ENCODE results near the gene OR52K2. TPM values are rescaled to one million over a fixed set of nuclear protein-coding genes. Genes with fewer than 3 reads are reported as not detected.
"Not testable (repeated sequence)": the region's sequence is repeated elsewhere in the genome, so short reads cannot be mapped to it uniquely, and the experiment has no call there.

OR52K2 gene
- total RNA-seq, 4 donors from 2014 or later = not detected

DNA sequence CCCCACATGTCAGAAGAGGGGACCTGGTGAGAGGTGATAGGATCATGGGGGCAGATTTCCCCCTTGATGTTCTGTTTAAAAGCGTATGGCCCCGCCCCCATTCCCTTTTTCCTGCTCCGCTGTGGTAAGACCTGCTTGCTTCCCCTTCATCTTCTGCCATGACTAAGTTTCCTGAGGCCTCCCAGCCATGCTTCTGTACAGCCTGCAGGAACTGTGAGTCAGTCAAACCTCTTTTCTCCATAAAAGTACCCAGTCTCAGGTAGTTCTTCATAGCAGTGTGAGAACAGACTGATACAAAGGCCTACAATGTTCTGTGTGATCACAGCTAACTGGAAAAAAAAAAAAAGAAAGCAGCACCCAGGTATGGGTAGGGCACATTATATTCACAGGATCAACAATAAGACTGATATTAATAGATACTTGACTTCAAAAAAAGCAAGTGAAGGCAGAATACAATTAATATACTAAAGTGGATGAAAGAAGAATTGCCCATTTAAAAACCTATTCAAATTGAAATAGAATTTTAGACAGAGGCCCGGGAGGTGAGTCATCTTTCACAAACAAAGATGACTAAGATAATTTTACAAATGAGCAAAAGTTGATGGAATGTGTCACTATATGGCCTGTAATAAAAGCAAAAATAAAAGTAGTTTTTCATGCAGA, 31.6 kb downstream of the OR52K2 start:
- Histone ChIP-seq H3K4me1 (no peaks in the 10 kb centered on the region), H3K27ac (no peak overlapping the region), H3K27me3 (no peaks in the 10 kb centered on the region), H3K9me3 (no peaks in the 10 kb centered on the region), H3K4me3 (no peak overlapping the region), H3K36me3 (no peaks in the 10 kb centered on the region)
- no peak for DNase-seq
- intact Hi-C loops (cut with DNase I; ENCODE audit: low total_unique reads) = no loop called here
- in situ Hi-C loops (cut with MboI; ENCODE audit: low pct_ligation_motif_present in 1 of 4, low pct_unique_long_range_greater_than_20kb in 1 of 4, low sequenced_read_pairs in 3 of 4) = loop anchor here in 1 of 4 donors (10.0 kb wide), 1 partner anchor 296 kb away; no protein-coding TSS in a partner anchor
- TF ChIP-seq, protein P1, sequence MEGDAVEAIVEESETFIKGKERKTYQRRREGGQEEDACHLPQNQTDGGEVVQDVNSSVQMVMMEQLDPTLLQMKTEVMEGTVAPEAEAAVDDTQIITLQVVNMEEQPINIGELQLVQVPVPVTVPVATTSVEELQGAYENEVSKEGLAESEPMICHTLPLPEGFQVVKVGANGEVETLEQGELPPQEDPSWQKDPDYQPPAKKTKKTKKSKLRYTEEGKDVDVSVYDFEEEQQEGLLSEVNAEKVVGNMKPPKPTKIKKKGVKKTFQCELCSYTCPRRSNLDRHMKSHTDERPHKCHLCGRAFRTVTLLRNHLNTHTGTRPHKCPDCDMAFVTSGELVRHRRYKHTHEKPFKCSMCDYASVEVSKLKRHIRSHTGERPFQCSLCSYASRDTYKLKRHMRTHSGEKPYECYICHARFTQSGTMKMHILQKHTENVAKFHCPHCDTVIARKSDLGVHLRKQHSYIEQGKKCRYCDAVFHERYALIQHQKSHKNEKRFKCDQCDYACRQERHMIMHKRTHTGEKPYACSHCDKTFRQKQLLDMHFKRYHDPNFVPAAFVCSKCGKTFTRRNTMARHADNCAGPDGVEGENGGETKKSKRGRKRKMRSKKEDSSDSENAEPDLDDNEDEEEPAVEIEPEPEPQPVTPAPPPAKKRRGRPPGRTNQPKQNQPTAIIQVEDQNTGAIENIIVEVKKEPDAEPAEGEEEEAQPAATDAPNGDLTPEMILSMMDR (IDR thresholded peaks at IDR 0.05) = no peak
- TF ChIP-seq POLR2A (IDR thresholded peaks at IDR 0.05) (no peak), EP300 (IDR thresholded peaks at IDR 0.05; ENCODE audit: low read depth) (no peak), POLR2AphosphoS5 (IDR thresholded peaks at IDR 0.05) (no peak)
- 58 to 70% methylated on average over 4 of the region's 4 CpGs for WGBS, 2 donors (ENCODE audit: low coverage in 1 of 2)

DNA sequence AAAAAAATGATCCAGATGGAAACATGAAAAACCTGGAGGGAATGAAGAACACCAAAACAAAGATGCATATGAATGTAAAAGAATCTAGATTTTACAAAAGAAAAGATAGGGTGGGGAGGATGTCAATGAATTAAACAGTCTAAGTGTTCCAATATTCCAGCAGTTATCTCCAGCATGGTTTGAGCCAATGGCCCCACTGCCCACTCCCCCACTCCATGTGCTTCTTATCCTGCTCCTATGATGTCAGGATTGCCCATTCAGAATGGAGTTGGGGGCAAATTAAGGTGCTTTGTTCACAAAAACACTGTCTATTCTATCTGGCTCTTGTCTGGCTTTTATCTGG, 32.1 kb downstream of the OR52K2 start:
- intact Hi-C loops (cut with DNase I; ENCODE audit: low total_unique reads) = no loop called here
- TF ChIP-seq EP300 (IDR thresholded peaks at IDR 0.05; ENCODE audit: low read depth) (no peak), POLR2A (IDR thresholded peaks at IDR 0.05) (no peak), POLR2AphosphoS5 (IDR thresholded peaks at IDR 0.05) (no peak)
- TF ChIP-seq, protein P1 (IDR thresholded peaks at IDR 0.05) = no peak
- in situ Hi-C loops (cut with MboI; ENCODE audit: low pct_ligation_motif_present in 1 of 4, low pct_unique_long_range_greater_than_20kb in 1 of 4, low sequenced_read_pairs in 3 of 4) = loop anchor here in 1 of 4 donors (10.0 kb wide), 1 partner anchor 296 kb away; no protein-coding TSS in a partner anchor
- H3K9me3 ChIP-seq = no peaks in the 10 kb centered on the region
- H3K4me3 ChIP-seq = no peak overlapping the region
- H3K4me1 ChIP-seq = no peaks in the 10 kb centered on the region
- H3K27ac ChIP-seq = no peak overlapping the region
- DNase-seq = no peak
- H3K27me3 ChIP-seq = no peaks in the 10 kb centered on the region
- H3K36me3 ChIP-seq = no peaks in the 10 kb centered on the region

DNA sequence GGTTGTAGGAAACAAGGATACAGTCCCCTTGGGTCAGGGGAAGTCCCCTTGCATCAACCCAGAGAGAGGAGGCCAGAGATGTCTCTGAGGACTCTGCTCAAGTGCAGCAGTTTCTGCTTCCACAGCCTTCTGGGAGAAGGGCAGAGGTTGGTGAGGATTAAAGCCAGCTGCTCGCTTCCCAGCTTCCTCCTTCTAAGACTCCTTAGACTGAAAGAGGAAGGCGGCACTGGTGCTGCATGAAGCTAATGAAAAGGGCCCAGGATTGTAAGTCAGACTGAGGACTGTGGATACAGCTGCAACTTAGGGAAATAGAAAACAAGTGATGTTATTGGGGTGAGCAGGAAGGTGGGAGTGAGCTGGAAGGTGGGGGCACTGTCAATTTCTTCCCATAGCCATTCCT, 33.4 kb downstream of the OR52K2 start, which contains the start of gene OR52K1:
OR52K1 (plus strand) TSS at position 202 of the 400 bp plus-strand sequence. CDS start 6,255 bp downstream, outside the sequence.
- Histone ChIP-seq H3K4me1 (no peaks in the 10 kb centered on the region), H3K36me3 (no peaks in the 10 kb centered on the region), H3K9me3 (no peaks in the 10 kb centered on the region), H3K4me3 (no peak within 1 kb of the TSS), H3K27ac (no peak within 1 kb of the TSS), H3K27me3 (no peaks in the 10 kb centered on the region)
- WGBS, 2 donors (ENCODE audit: low coverage in 1 of 2) = 71 to 86% methylated on average over 1 to 2 of the region's 2 CpGs
- in situ Hi-C loops (cut with MboI; ENCODE audit: low pct_ligation_motif_present in 1 of 4, low pct_unique_long_range_greater_than_20kb in 1 of 4, low sequenced_read_pairs in 3 of 4) = loop anchor here in 1 of 4 donors (10.0 kb wide), 1 partner anchor 298 kb away; no protein-coding TSS in a partner anchor
- TF ChIP-seq EP300 (IDR thresholded peaks at IDR 0.05; ENCODE audit: low read depth) (no peak), POLR2A (IDR thresholded peaks at IDR 0.05) (no peak), POLR2AphosphoS5 (IDR thresholded peaks at IDR 0.05) (no peak)
- TF ChIP-seq, protein P1 (IDR thresholded peaks at IDR 0.05) = no peak
- intact Hi-C loops (cut with DNase I; ENCODE audit: low total_unique reads) = no loop called here
- DNase-seq = no peak

DNA sequence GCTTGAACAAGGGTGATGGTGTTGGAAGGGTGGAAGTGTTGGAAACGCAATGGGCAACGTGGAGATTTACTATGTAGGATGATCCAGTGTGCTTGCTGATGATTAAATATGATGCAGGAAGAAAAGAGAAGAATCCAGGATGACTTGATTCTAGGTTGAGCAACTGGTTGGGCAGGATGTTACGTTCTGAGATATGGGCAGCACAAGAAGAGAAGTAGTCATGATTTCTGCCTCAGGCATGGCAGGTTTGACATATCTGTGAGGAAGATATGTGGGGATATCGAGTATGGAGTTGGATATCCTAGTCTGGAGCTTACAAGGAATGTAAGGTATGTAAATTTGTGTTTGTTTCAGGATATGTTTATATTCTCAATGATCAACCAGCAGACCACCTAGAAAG, 35.2 kb downstream of the OR52K2 start:
- TF ChIP-seq EP300 (IDR thresholded peaks at IDR 0.05; ENCODE audit: low read depth) (no peak), POLR2A (IDR thresholded peaks at IDR 0.05) (no peak), POLR2AphosphoS5 (IDR thresholded peaks at IDR 0.05) (no peak)
- TF ChIP-seq, protein P1 (IDR thresholded peaks at IDR 0.05) = no peak
- WGBS, 2 donors (ENCODE audit: low coverage in 1 of 2) = 72 to 94% methylated on average over 3 to 4 of the region's 4 CpGs
- Histone ChIP-seq H3K27ac (no peak overlapping the region), H3K4me3 (no peak overlapping the region), H3K9me3 (no peaks in the 10 kb centered on the region), H3K27me3 (no peaks in the 10 kb centered on the region), H3K36me3 (no peaks in the 10 kb centered on the region), H3K4me1 (no peaks in the 10 kb centered on the region)
- intact Hi-C loops (cut with DNase I; ENCODE audit: low total_unique reads) (no loop called here), in situ Hi-C loops (cut with MboI; ENCODE audit: low pct_ligation_motif_present in 1 of 4, low pct_unique_long_range_greater_than_20kb in 1 of 4, low sequenced_read_pairs in 3 of 4) (loop anchor here in 1 of 4 donors (10.0 kb wide), 1 partner anchor 300 kb away; no protein-coding TSS in a partner anchor)
- no peak for DNase-seq

DNA sequence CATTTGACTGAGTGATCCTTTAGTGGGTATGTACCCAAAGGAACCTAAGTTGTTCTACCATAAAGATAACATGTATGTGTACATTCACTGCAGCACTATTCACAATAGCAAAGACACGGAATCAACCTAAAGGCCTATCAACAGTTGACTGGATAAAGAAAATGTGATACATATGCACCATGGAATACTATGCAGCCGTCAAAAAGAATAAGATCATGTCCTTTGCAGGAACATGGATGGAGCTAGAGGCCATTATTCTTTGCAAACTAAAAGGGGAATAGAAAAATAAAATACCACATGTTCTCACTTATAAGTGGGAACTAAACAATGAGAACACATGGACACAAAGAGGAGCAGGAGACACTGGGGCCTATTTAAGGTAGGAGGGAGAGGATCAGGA, 42.3 kb downstream of the OR52K2 start:
- H3K9me3 ChIP-seq; H3K36me3 ChIP-seq; H3K4me3 ChIP-seq; H3K4me1 ChIP-seq; H3K27ac ChIP-seq; DNase-seq; intact Hi-C loops (cut with DNase I; ENCODE audit: low total_unique reads): not testable (repeated sequence)
- H3K27me3 ChIP-seq = peaks cover 13% of the 10 kb centered on the region
- 36 to 68% methylated on average over 2 of the region's 2 CpGs for WGBS, 2 donors (ENCODE audit: low coverage in 1 of 2)
- in situ Hi-C loops (cut with MboI; ENCODE audit: low pct_ligation_motif_present in 1 of 4, low pct_unique_long_range_greater_than_20kb in 1 of 4, low sequenced_read_pairs in 3 of 4) = loop anchor here in 3 of 4 donors (5.0 to 10.0 kb wide), 3 partner anchors 297 to 307 kb away; no protein-coding TSS in a partner anchor

All from transverse colon (tissue), 4 donors.